ENCODE results near the gene SECTM1.

SECTM1 gene

DNA sequence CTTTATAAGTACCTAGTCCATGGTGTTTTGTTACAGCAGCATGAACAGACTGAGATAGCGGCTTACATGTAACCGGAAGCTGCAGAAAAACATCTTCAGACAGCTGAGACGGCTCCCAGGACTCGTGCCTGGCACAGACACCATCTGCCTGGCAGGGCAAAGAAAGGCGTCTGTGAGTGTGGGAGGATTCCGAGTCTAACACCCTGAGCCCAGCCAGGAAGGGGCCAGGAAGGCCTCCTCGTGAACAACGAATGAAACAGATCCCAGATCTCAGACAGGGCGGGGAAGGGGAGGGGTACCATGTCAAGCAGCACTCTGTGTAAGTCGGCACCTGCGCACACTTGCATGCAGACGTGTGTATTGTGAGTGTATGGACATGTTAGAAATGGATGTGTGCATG lies 55.7 kb downstream of the SECTM1 start:
- no peak for DNase-seq

DNA sequence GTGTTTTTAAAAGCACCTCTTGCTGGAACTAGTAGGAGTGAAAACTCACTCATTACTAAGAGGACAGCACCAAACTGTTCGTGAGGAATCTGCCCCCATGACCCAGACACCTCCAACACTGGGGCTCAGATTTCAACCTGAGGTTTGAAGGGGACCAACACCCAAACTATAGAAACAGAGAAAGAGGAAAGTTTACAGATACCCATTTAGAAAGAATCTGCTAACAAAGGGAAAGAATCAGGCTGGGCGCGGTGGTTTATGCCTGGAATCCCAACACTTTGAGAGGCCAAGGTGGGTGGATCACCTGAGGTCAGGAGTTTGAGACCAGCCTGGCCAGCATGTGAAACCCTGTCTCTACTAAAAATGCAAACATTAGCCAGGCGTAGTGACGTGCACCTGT lies 56.6 kb downstream of the SECTM1 start:
- no peak for DNase-seq

DNA sequence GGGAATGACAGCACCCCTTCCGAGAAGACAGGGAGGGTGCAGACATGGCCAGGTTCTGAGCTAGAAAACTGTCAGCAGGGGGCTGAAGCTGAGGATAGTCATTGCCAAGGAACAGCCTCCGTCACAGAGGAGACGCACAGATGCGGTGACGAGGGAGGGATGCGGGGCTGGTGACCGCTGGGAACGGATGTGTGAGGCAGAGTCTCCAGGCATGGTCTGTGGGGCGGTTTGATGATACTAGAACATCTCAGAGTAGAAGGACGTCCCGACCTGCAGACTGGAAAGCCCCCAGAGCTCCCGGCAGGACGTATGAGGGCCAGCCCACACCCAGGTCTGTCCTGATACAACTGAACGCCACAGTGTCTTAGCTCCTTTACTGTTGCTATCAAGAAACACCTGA lies 58.2 kb downstream of the SECTM1 start:
- DNase-seq = no peak

- DNase-seq = no peak
Measured at GRCh38 chr17:82274134-82275020, 59.2 kb downstream of the SECTM1 start.

- peak; percentile 89 to 91 for DNase-seq
Measured at GRCh38 chr17:82273327-82274133, 60.0 kb downstream of the SECTM1 start, which contains the start of gene CSNK1D. CSNK1D (minus strand) TSS chr17:82273700; CDS start chr17:82273381, 319 bp downstream.

DNA sequence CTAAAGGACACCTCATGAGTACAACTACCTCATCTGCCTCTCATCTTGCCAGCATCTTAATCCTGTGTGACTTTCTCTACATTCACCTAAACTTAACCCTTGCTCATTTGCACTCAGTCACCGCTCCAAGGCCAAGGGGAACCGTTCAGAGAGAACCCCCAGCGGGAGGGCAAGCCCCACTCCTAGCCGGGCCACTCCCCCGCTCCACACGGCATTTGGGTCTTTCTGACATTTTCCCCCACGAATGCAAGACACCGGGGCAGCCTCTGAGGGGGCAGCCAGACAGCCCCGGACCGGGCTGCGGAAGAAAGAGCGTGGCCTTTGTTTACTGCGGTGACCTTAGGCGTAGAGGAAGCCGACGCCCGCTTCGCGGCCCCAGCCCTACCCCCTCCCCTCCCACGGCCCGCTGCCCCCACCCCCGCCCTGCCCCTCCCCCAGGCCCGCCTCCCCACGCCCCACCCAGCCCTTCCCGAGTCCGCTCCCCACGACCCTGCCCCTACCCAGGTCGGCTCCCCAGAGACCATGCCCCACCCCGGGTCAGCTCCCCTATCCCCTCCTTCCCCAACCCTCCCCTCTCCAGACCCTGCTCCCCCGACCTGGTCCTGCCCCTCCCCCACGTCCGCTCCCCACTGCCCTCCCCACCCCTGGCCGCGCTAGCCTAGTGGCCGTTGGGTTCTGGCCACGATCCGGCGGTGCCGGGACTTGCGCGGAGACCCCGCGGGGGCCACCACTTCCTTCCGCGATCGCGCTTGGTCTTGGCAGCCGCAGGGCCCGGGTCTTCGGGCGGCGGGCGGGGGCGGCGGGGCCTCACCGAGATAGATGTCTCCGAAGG lies 60.9 kb downstream of the SECTM1 start:
- peak; percentile 48 to 56 for DNase-seq

- DNase-seq = no peak
Measured at GRCh38 chr17:82271401-82271800, 62.2 kb downstream of the SECTM1 start.
